ENCODE results near the gene ABCA9.

The ABCA9 gene

GRCh38 chr17:68937890-68938514, 122.7 kb downstream of the ABCA9 start:
- TF ChIP-seq POLR2AphosphoS5 (IDR thresholded peaks at IDR 0.05; ENCODE audit: low read depth, low read length) = no peak
- TF ChIP-seq REST (IDR thresholded peaks at IDR 0.05; ENCODE audit: insufficient read depth in 1 of 2, low read depth in 2 of 2, low read length in 2 of 2) = no peak

- TF ChIP-seq SIN3A (IDR thresholded peaks at IDR 0.05; ENCODE audit: borderline replicate concordance, insufficient read depth, low read length) (no peak), POLR2AphosphoS5 (IDR thresholded peaks at IDR 0.05; ENCODE audit: low read depth, low read length) (no peak), FOXP2 (optimal IDR thresholded peaks at IDR 0.05; ENCODE audit: borderline replicate concordance, extremely low read depth, extremely low read length, insufficient read depth) (no peak), TAF1 (IDR thresholded peaks at IDR 0.05; ENCODE audit: borderline replicate concordance, insufficient read depth, low read length) (no peak), REST (IDR thresholded peaks at IDR 0.05; ENCODE audit: insufficient read depth in 1 of 2, low read depth in 2 of 2, low read length in 2 of 2) (no peak)
Measured at GRCh38 chr17:68927516-68927915, 133.2 kb downstream of the ABCA9 start.

GRCh38 chr17:68924793-68925720, 135.7 kb downstream of the ABCA9 start:
- TF ChIP-seq TAF1 (IDR thresholded peaks at IDR 0.05; ENCODE audit: borderline replicate concordance, insufficient read depth, low read length) (no peak), POLR2AphosphoS5 (IDR thresholded peaks at IDR 0.05; ENCODE audit: low read depth, low read length) (no peak), SIN3A (IDR thresholded peaks at IDR 0.05; ENCODE audit: borderline replicate concordance, insufficient read depth, low read length) (no peak), REST (IDR thresholded peaks at IDR 0.05; ENCODE audit: insufficient read depth in 1 of 2, low read depth in 2 of 2, low read length in 2 of 2) (no peak), FOXP2 (optimal IDR thresholded peaks at IDR 0.05; ENCODE audit: borderline replicate concordance, extremely low read depth, extremely low read length, insufficient read depth) (no peak)

All from PFSK-1 (cell line).